WTC11 (cell line): ENCODE data around the gene CCDC138. TPM values are rescaled to one million over a fixed set of nuclear protein-coding genes. Genes with fewer than 3 reads are reported as not detected.

ENCODE experiments used
- AR ChIP-seq: fragments of 250-450 bp; sonication (Bioruptor Pico); IDR thresholded peaks from 2 replicates; pipeline ENCODE4 v1.9.0; 2021; ENCODE audit warnings: mild to moderate bottlenecking
- CBFB ChIP-seq: sonication (generic); formaldehyde crosslinking; IDR thresholded peaks from 2 replicates; pipeline ENCODE4 v1.8.1; 2022; ENCODE audit warnings: mild to moderate bottlenecking, low read depth, missing genetic modification reagents
- GRHL2 ChIP-seq: fragments of 250-450 bp; sonication (Bioruptor Pico); IDR thresholded peaks from 2 replicates; pipeline ENCODE4 v1.8.0; 2022; ENCODE audit warnings: mild to moderate bottlenecking, moderate library complexity; ENCODE audit not compliant: insufficient replicate concordance, severe bottlenecking
- IRF2 ChIP-seq: sonication (generic); formaldehyde crosslinking; IDR thresholded peaks from 2 replicates; pipeline ENCODE4 v1.8.0; 2022; ENCODE audit warnings: low read depth, missing genetic modification reagents, borderline replicate concordance
- MLX ChIP-seq: sonication (generic); formaldehyde crosslinking; IDR thresholded peaks from 2 replicates; pipeline ENCODE4 v1.8.1; 2023; ENCODE audit warnings: mild to moderate bottlenecking, missing genetic modification reagents, moderate library complexity
- STAT6 ChIP-seq: sonication (generic); formaldehyde crosslinking; conservative IDR thresholded peaks from 2 replicates; pipeline ENCODE4 v1.8.1; 2023; ENCODE audit warnings: mild to moderate bottlenecking, low read depth, missing genetic modification reagents, moderate library complexity
- TCF7 ChIP-seq: sonication (generic); formaldehyde crosslinking; IDR thresholded peaks from 2 replicates; pipeline ENCODE4 v1.8.0; 2022; ENCODE audit warnings: mild to moderate bottlenecking, low read depth, missing genetic modification reagents, moderate library complexity
- ZBTB21 ChIP-seq: sonication (generic); formaldehyde crosslinking; IDR thresholded peaks from 2 replicates; pipeline ENCODE4 v1.8.1; 2023; ENCODE audit warnings: mild to moderate bottlenecking, missing genetic modification reagents, borderline replicate concordance
- ZNF138 ChIP-seq: sonication (generic); formaldehyde crosslinking; conservative IDR thresholded peaks from 2 replicates; pipeline ENCODE4 v1.8.1; 2022; ENCODE audit warnings: mild to moderate bottlenecking, moderate library complexity, missing genetic modification reagents
- ZNF396 ChIP-seq: fragments of 250-450 bp; sonication (Bioruptor Pico); IDR thresholded peaks from 2 replicates; pipeline ENCODE4 v1.8.0; 2021; ENCODE audit warnings: mild to moderate bottlenecking, moderate library complexity, borderline replicate concordance
- ZNF416 ChIP-seq: fragments of 250-450 bp; sonication (Bioruptor Pico); IDR thresholded peaks from 2 replicates; pipeline ENCODE4 v1.9.0; 2021; ENCODE audit warnings: mild to moderate bottlenecking, inconsistent platforms
- ZNF671 ChIP-seq: fragments of 250-450 bp; sonication (Bioruptor Pico); IDR thresholded peaks from 2 replicates; pipeline ENCODE4 v1.8.0; 2021; ENCODE audit warnings: mild to moderate bottlenecking
- total RNA-seq: library from RNA; stranded (reverse); gene quantifications from 3 replicates; pipeline ENCODE4 v1.2.3, GENCODE V29; 2021

Gene CCDC138
- total RNA-seq, 1 experiment from 2014 or later: 23.5 TPM

GRCh38 chr2:108925735-108926134 lies 139.2 kb downstream of the CCDC138 start (continued):
- no peak for TF ChIP-seq AR
- no peak for TF ChIP-seq IRF2
- no peak for TF ChIP-seq ZNF138
- TF ChIP-seq STAT6 (CRISPR knock-in tag): no peak
- TF ChIP-seq ZNF671 (CRISPR knock-in tag): no peak
- TF ChIP-seq GRHL2: no peak
- TF ChIP-seq TCF7: no peak
- TF ChIP-seq CBFB: no peak
- no peak for TF ChIP-seq ZNF396
- no peak for TF ChIP-seq ZNF416
- no peak for TF ChIP-seq MLX
- no peak for TF ChIP-seq ZBTB21 (CRISPR knock-in tag)

Other genes with a start within 250 kb of the CCDC138 start
- gene RANBP2, start 67.3 kb upstream of the CCDC138 start, total RNA-seq: 66.8 to 90.4 TPM (median 68.9 TPM) in 3 replicates
- 0.05 TPM in 1 of 3 replicates, not detected in the others for gene EDAR, start 202.4 kb downstream of the CCDC138 start, total RNA-seq